Panc1 (cell line): ENCODE measurements around the gene BAHCC1. TPM values are rescaled to one million over a fixed set of nuclear protein-coding genes. Genes with fewer than 3 reads are reported as not detected.

ENCODE experiments used
- ATAC-seq: fragments of 200-7000 bp; cut with Tn5 transposase; 2 replicates; pipeline ENCODE4 v1.9.1; 2020; ENCODE audit warnings: mild to moderate bottlenecking, moderate library complexity
- BruUV-seq: library from RNA; stranded (reverse); fragments of 400-500 nt; replicated peaks from 2 replicates; lab custom pipeline; 2021; lab: Mats Ljungman, UMichigan
- CTCF ChIA-PET: fragments of 300-600 bp; sonication (Branson Sonifier 250); formaldehyde crosslinking; loops from one replicate; lab custom pipeline; 2022; ENCODE audit warnings: antibody characterized with exemption; lab: Charles Lee
- POLR2A ChIA-PET: fragments of 300-600 bp; sonication (Branson Sonifier 250); formaldehyde crosslinking; loops from one replicate; lab custom pipeline; 2022; ENCODE audit warnings: antibody characterized with exemption; lab: Charles Lee
- DNase-seq: peaks from one replicate; pipeline ENCODE4 v3.0.0-alpha.2; 2010; ENCODE audit warnings: low read depth, low spot score
- H3K27ac ChIP-seq: 2 replicates; pipeline ENCODE4 v1.5.1; 2011; ENCODE audit warnings: mild to moderate bottlenecking, low read length, inconsistent platforms
- H3K27me3 ChIP-seq: fragments of 200-500 bp; sonication (Bioruptor generic); 2 replicates; pipeline ENCODE4 v1.6.0; 2014; ENCODE audit warnings: low read length, inconsistent platforms; ENCODE audit not compliant: control insufficient read depth, insufficient read depth
- H3K36me3 ChIP-seq: fragments of 200-500 bp; sonication (Bioruptor generic); 2 replicates; pipeline ENCODE4 v1.5.1; 2014; ENCODE audit warnings: inconsistent platforms, mild to moderate bottlenecking, low read length, moderate library complexity; ENCODE audit not compliant: control insufficient read depth, insufficient read depth
- H3K4me1 ChIP-seq: 2 replicates; pipeline ENCODE4 v1.5.1; 2011; ENCODE audit warnings: inconsistent platforms, mild to moderate bottlenecking, low read length, moderate library complexity; ENCODE audit not compliant: control insufficient read depth, insufficient read depth
- H3K4me3 ChIP-seq, 2 experiments: 2 replicates each; pipeline ENCODE4 v1.5.1; 2011 to 2012; ENCODE audit warnings: low read depth in 2 of 2, low read length in 2 of 2, mild to moderate bottlenecking in 2 of 2, inconsistent platforms in 1 of 2, moderate library complexity in 1 of 2
- H3K9me3 ChIP-seq: fragments of 200-500 bp; sonication (Bioruptor generic); 2 replicates; pipeline ENCODE4 v1.5.1; 2014; ENCODE audit warnings: low read depth, mild to moderate bottlenecking, inconsistent platforms, low read length, moderate library complexity; ENCODE audit not compliant: control insufficient read depth, insufficient read depth
- POLR2AphosphoS5 ChIP-seq: IDR thresholded peaks from 2 replicates; pipeline ENCODE4 v1.6.1; 2012; ENCODE audit warnings: mild to moderate bottlenecking, low read depth, low read length, moderate library complexity
- SIN3A ChIP-seq: IDR thresholded peaks from 2 replicates; pipeline ENCODE4 v1.6.1; 2012; ENCODE audit warnings: low read depth, mild to moderate bottlenecking, low read length, moderate library complexity, borderline replicate concordance; ENCODE audit not compliant: insufficient read depth
- TCF7L2 ChIP-seq: IDR thresholded peaks from 2 replicates; pipeline ENCODE4 v1.6.1; 2011; ENCODE audit warnings: mild to moderate bottlenecking, low read depth, low read length, inconsistent platforms
- in situ Hi-C: cut with HindIII; loops from 2 replicates; pipeline ENCODE4 v1.10.0; 2016; ENCODE audit warnings: low sequenced_read_pairs, low pct_unique_long_range_greater_than_20kb
- intact Hi-C: fragments of 100-400 bp; cut with micrococcal nuclease; formaldehyde crosslinking; loops from one replicate; pipeline ENCODE4 v1.10.0; 2022; ENCODE audit not compliant: unreplicated experiment
- total RNA-seq: library from RNA; stranded (reverse); gene quantifications from one replicate; pipeline ENCODE4 v1.2.1, GENCODE V29; 2021; ENCODE audit not compliant: unreplicated experiment
- TF ChIP-seq, protein P1 (sequence below): fragments of 450-650 bp; IDR thresholded peaks from 2 replicates; pipeline ENCODE4 v1.5.1; 2017; ENCODE audit warnings: mild to moderate bottlenecking
- TF ChIP-seq, protein P2 (sequence below), 2 experiments: IDR thresholded peaks; 2 replicates each; pipeline ENCODE4 v1.6.1; 2011 to 2012; ENCODE audit warnings: low read depth in 2 of 2, control low read depth in 1 of 2, low read length in 1 of 2, mild to moderate bottlenecking in 1 of 2, moderate library complexity in 1 of 2; ENCODE audit not compliant: insufficient read depth in 1 of 2

BAHCC1 gene
- total RNA-seq, 1 experiment from 2014 or later, result 77.4 TPM

DNA sequence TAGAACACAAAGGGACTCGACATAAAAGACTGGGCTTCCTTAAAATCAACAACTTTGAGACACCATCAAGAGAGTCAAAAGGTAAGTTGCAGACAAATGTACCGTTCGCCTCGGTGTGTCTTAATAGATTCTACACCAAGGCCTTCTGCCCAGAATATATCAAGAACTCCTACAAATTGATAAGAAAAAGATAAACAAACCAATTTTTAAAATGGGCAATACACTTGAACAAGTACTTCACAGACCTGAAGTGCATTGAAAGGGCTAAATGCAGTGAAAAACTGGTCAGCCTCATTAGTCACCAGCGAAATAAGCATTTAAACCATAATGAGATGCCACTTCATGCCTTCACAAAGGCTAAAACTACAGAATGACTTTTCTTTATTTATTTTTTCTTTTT lies 20.4 kb upstream of the BAHCC1 start:
- Histone ChIP-seq H3K4me3 (no peak overlapping the region), H3K9me3 (no peaks in the 10 kb centered on the region), H3K27ac (no peak overlapping the region), H3K4me1 (peaks cover 7% of the 10 kb centered on the region), H3K27me3 (no peaks in the 10 kb centered on the region), H3K36me3 (no peaks in the 10 kb centered on the region)
- BruUV-seq, result no TSS peak
- POLR2A ChIA-PET, result interaction anchor here (0.6 to 0.7 kb wide), 3 partner anchors 110 to 133 kb away, joined by 3 to 6 read pairs (median 4); no protein-coding TSS in a partner anchor
- no peak for ATAC-seq
- intact Hi-C loops, result no loop called here
- in situ Hi-C loops, result no loop called here
- CTCF ChIA-PET, result no interaction called here
- DNase-seq, result no peak
- TF ChIP-seq, protein P1, sequence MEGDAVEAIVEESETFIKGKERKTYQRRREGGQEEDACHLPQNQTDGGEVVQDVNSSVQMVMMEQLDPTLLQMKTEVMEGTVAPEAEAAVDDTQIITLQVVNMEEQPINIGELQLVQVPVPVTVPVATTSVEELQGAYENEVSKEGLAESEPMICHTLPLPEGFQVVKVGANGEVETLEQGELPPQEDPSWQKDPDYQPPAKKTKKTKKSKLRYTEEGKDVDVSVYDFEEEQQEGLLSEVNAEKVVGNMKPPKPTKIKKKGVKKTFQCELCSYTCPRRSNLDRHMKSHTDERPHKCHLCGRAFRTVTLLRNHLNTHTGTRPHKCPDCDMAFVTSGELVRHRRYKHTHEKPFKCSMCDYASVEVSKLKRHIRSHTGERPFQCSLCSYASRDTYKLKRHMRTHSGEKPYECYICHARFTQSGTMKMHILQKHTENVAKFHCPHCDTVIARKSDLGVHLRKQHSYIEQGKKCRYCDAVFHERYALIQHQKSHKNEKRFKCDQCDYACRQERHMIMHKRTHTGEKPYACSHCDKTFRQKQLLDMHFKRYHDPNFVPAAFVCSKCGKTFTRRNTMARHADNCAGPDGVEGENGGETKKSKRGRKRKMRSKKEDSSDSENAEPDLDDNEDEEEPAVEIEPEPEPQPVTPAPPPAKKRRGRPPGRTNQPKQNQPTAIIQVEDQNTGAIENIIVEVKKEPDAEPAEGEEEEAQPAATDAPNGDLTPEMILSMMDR, result no peak
- no peak for TF ChIP-seq TCF7L2
- TF ChIP-seq SIN3A, result no peak
- TF ChIP-seq POLR2AphosphoS5, result no peak
- TF ChIP-seq, protein P2, sequence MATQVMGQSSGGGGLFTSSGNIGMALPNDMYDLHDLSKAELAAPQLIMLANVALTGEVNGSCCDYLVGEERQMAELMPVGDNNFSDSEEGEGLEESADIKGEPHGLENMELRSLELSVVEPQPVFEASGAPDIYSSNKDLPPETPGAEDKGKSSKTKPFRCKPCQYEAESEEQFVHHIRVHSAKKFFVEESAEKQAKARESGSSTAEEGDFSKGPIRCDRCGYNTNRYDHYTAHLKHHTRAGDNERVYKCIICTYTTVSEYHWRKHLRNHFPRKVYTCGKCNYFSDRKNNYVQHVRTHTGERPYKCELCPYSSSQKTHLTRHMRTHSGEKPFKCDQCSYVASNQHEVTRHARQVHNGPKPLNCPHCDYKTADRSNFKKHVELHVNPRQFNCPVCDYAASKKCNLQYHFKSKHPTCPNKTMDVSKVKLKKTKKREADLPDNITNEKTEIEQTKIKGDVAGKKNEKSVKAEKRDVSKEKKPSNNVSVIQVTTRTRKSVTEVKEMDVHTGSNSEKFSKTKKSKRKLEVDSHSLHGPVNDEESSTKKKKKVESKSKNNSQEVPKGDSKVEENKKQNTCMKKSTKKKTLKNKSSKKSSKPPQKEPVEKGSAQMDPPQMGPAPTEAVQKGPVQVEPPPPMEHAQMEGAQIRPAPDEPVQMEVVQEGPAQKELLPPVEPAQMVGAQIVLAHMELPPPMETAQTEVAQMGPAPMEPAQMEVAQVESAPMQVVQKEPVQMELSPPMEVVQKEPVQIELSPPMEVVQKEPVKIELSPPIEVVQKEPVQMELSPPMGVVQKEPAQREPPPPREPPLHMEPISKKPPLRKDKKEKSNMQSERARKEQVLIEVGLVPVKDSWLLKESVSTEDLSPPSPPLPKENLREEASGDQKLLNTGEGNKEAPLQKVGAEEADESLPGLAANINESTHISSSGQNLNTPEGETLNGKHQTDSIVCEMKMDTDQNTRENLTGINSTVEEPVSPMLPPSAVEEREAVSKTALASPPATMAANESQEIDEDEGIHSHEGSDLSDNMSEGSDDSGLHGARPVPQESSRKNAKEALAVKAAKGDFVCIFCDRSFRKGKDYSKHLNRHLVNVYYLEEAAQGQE (IDR thresholded peaks at IDR 0.05; ENCODE audit: insufficient read depth in 1 of 2, low read depth in 2 of 2, low read length in 1 of 2), result no peak

DNA sequence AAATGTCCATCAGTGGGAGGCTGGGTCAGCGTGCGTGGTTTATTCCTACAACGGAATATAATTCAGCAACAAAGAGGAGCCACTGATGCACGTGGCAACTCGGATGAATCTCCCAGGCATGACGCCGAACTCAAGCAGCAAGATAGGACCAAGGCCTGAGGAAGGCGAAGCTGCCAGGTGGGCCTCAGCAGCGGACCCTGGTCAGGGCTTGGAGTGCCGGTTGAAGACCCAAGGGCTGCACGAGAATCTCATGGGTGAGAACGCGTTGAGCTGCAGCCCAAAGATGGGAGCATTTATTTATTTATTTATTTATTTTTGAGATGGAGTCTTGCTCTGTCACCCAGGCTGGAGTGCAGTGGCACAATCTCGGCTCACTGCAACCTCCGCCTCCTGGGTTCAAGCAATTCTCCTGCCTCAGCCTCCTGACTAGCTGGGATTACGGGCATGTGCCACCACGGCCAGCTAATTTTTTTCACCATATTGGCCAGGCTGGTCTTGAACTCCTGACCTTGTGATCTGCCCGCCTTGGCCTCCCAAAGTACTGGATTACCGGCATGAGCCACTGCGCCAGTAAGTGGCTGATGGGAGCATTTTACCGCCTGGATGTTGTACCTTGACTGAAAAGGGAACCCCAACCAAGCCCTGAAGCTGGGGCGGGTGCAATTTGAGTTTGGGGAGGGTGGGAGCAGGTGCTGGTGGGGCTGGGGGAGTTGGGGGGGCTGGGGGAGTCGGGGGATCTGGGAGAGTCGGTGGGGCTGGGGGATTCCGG lies 18.1 kb upstream of the BAHCC1 start:
- BruUV-seq, result no TSS peak
- Histone ChIP-seq H3K4me3 (no peak overlapping the region), H3K27me3 (no peaks in the 10 kb centered on the region), H3K36me3 (no peaks in the 10 kb centered on the region), H3K4me1 (peaks cover 7% of the 10 kb centered on the region), H3K27ac (no peak overlapping the region), H3K9me3 (no peaks in the 10 kb centered on the region)
- TF ChIP-seq TCF7L2 (no peak), SIN3A (no peak), POLR2AphosphoS5 (no peak)
- TF ChIP-seq, protein P2 (IDR thresholded peaks at IDR 0.05; ENCODE audit: insufficient read depth in 1 of 2, low read depth in 2 of 2, low read length in 1 of 2), result no peak
- TF ChIP-seq, protein P1, result no peak
- DNase-seq (no peak), ATAC-seq (no peak)
- CTCF ChIA-PET, result no interaction called here
- intact Hi-C loops (no loop called here), in situ Hi-C loops (no loop called here)
- POLR2A ChIA-PET, result no interaction called here
